Myocyte (in vitro differentiated cells): ENCODE data around the gene TMC1. TPM values are rescaled to one million over a fixed set of nuclear protein-coding genes. Genes with fewer than 3 reads are reported as not detected.
"Not testable (repeated sequence)": the region's sequence is repeated elsewhere in the genome, so short reads cannot be mapped to it uniquely, and the experiment has no call there.

Experiments used
- DNase-seq: peaks from one replicate; pipeline ENCODE4 v3.0.0-alpha.2; 2012; ENCODE audit warnings: low read depth
- total RNA-seq: library from RNA; depleted of rRNA; stranded (reverse); fragments of >200 nt; gene quantifications from 2 replicates; pipeline ENCODE4 v1.2.3, GENCODE V29; 2014

TMC1 gene
- total RNA-seq, 1 donor from 2014 or later, result 0.40 TPM

DNA sequence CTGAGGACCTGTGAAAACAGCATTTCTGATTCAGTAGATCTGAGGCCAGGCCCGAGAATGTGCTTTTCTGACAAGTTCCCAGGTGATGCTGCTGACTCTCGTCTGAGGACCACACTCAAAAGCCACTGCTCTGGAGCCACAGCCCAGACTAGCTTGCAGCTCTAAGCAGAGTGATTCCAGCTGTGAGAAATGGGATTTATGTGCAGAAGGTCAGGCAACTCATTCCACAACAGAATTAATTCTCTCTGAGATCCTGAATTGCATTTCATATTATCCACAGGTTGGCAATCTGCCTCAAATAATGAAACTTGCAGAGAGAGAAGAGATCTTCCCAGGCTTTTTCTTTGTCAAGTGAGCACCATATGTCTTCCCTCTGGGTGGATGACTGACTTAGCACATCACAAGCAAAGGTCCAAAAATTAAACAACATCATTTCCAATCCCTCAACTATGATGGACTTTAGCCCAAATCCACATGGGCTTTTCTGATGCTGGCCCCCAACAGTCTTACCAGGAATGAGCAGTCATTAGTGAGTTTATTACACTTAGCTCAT lies 291.2 kb downstream of the TMC1 start:
- DNase-seq, result no peak

DNA sequence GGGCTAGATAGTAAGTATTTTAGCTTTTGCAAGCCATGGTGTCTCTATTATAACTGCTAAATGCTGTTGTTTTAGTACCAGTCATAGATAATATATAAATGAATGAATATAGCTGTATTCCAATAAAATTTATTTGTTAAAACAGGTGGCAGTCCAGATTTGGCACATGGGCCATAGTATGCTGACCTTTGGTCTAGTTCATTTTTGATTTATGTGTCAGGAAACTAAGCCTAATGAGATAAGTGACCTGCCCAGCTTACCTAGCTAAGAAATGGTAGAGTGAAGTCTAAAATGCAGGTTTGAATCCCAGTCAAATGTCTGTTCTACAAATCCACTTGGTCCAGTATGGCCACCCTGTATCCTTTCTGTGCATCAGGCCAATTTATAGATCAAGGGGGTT lies 292.1 kb downstream of the TMC1 start:
- no peak for DNase-seq

DNA sequence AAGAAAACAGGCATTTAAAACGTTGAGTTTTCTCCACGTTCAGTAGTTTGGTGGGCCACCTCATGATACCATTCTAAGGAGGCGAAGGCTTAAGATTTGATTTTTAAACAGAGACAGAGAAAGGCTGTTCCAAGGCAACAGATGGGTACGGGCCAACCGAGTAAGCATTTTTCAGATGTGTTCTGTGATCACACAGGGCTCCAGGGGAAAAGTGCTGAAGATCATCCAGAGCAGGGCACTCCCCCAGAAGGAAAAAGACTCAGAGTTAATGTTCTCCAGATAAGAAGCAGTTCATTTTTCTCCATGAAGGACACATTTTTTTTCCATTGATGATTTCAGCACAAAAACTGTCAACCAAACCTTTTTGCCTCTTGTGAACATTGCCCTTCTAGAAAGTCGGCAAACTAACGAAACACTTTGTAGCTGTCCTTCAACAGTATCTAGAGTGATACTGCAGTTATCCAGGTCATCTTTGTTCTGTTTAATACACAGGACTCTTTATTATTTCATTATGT lies 292.7 kb downstream of the TMC1 start:
- DNase-seq, result no peak

DNA sequence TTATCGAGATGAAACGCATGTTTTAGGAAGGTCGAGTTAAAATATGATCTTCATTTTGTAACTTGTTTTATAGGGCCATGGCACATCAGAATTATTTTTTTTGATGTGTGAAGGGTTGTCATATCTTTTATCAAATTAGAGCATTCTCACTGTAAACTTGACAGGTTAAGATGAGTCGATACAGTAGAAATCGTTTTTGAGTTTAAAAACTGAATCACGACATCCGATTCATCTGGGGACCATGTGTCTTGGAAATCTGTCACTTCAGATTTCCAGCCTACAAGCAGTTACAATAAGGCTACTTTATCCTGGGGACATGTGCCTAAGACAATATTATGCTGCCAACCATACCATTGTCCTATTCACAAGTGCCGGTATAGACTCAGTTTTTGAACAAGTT lies 295.3 kb downstream of the TMC1 start:
- DNase-seq, result no peak

DNA sequence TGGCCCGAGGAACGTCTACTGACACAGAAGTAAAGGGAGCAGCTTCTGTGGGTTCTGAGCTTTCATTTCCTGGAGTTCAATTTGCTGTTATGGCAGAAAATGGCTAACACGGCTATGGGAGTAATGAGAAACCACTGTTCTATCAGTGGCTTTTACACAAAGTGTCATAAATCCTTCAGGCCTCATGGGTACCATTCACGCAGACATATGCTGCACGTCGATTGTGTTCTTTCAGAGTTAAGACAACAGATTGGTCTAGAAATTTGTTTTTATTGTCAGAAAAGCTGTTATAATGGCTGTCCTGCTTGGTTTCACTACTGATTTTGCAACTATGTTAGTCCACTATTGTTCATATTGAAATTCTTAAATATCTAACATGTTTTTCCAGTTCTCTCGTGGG lies 296.0 kb downstream of the TMC1 start:
- DNase-seq, result no peak

DNA sequence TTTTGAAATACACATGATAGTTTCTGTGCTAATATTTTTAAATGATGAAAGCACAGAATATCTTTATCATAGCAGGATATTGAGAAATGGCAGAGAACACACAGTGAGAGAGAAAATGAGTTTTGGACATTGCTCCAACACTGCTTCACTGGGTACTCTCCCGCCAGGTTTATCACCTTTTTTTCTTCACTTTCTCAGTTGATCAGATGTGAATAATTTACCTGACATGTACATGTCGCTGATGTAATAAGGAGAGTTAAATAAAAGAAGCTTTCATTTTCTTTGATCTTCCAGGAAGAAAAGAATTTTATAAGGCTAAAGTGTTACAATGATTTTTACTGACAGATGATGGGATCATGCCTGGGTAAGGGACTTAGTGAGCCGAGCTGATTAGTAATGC lies 297.0 kb downstream of the TMC1 start:
- no peak for DNase-seq

DNA sequence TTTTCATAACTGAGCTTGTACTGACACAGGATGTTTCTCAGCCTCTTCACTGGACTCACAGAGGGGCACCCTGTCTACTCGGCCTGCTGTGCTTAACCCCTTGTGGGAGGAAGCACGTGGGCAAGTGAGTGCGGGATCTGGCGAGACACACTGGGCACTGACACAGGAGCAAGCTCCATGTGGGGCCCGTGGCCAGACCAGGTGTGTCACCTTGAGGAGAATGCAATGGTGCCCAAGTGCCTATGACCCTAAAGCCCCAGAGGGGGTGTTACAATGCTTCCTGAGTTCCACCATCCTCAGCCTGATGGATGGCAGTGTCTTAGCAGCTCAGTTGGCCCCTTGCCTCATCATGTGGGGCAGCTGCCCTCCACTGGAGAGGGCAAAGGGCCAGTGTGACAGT lies 302.6 kb downstream of the TMC1 start:
- DNase-seq, result no peak

DNA sequence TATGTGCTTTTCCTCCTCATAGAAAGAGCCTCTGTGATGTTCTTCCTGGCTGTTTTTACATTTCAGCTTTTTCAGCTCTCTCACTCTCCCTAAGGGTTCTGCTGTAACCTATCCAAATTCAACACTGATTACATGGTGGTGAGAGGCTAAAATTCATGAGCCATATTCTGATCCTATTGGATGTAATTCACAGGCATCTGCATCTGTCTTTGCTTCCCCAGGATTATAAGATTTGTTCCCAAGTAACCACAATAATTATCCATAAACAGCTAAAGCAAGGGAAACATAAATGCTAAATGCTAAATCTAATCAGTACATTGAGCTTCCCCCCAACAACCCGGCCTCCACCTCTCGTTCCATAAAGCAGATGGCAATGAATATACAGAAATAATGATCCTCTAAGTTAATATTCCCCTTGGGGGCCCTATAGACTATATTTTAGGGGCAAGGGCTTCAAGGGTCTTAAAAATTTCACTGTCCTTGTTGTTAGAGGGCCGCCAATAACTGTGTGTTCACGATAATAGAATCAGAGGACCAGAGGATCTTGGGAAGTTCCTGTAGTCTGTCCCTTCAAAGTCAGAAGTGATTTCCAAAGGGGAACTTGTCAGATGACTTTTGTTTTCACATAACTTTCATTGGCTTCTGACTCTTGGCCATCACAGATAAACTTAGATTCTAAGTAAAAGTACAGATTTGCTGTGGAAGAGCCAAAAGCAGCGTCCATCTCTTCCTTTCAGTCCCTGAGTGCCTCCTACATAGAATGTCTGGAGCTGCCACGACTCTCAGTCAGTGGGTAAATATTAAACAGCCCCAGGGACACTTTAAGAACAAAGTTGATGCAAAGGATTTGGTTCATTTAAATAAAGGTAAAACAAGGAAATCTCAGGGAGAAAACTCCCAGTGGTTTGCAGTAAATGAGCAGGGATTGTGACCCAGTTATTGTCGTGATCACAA lies 305.9 kb downstream of the TMC1 start:
- DNase-seq, result no peak

DNA sequence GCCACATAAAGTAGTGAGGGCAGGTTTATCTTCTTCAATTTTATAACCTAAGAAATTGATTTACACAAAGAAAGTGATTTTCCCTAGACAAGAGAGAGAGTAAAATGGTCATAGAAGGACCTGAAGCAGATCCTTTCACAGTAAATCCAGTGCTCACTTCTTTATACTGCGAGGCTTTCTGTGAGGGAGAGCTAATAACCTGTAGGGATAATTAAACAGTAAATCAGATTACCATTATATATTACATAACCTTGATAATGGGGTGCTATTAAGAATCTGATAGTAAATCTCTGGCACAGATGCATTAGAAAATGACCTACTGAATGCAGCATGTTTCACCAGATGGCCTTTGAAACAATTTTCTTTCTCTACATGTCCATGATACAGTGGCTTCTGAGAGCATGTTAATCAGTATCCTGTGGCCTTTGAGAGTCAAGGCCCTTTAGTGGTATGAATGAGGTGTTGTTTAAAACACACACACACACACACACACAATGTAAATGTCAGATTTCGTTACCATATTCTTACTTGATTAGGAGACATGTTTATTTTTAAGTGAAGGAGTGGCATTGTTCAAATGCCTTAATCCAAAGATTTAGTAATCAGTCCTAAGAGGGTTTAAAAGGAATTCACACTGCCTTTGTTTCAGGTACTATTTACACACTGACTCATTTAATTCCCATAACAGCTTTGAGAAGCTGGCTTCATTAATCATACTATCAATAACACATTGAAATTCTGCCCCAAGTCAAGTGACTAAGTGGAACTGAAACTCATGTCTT lies 306.7 kb downstream of the TMC1 start:
- no peak for DNase-seq

DNA sequence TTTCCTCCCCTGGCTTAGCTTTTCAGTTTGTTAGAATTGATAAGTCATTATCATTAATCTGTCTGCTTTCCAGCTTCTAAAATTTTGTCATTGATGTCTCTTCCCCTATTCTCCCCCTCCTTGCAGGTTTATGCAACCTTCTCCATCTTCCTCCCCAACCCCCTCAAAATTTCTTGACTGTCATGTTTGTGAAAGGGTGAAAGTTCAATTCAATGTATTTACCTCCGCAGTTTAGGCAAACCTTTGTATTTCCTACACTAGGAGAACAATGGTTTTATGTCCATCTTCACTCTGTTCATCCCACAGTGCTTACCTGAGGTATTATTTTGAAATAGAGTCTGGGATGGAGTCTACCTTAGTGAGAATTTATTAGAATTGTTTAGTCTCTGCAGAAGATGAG lies 313.6 kb downstream of the TMC1 start:
- DNase-seq, result no peak

DNA sequence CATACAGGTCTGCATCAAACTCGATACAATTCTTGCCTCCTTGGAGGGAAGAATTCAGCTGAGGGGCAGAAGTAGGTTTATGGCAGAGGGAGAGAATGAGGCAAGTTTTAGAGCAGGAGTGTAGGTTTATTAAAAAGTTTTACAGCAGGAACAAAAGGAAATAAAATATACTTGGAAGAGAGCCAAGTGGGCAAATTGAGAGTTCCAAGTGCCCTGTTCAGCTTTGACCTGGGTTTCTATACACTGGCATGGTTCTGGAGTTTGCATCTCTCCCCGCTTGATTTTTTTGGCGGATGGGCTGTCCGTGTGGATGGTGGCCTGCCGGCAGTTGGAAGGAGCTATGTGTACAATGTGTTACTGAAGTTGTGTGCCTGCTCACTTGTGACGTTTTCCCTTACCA lies 315.4 kb downstream of the TMC1 start:
- DNase-seq, result no peak

DNA sequence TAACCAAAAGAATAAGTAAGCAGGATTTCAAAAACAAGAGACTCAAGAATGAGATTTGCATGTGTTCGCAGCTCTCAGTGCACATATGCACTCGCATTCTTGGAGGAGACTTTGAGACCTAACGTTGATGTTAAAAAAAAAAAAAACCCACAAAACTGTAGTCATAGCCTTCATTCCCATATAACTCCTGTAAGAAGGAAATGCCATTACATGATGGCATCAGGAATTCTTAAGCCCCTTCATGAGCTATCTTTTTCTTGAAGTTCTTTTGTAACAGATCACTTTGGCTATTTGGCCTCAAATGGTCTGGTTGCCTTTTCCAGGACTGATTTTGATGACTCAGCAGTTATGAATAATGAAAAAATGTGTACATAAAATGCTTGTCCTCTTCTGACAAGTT lies 317.7 kb downstream of the TMC1 start:
- DNase-seq, result no peak

DNA sequence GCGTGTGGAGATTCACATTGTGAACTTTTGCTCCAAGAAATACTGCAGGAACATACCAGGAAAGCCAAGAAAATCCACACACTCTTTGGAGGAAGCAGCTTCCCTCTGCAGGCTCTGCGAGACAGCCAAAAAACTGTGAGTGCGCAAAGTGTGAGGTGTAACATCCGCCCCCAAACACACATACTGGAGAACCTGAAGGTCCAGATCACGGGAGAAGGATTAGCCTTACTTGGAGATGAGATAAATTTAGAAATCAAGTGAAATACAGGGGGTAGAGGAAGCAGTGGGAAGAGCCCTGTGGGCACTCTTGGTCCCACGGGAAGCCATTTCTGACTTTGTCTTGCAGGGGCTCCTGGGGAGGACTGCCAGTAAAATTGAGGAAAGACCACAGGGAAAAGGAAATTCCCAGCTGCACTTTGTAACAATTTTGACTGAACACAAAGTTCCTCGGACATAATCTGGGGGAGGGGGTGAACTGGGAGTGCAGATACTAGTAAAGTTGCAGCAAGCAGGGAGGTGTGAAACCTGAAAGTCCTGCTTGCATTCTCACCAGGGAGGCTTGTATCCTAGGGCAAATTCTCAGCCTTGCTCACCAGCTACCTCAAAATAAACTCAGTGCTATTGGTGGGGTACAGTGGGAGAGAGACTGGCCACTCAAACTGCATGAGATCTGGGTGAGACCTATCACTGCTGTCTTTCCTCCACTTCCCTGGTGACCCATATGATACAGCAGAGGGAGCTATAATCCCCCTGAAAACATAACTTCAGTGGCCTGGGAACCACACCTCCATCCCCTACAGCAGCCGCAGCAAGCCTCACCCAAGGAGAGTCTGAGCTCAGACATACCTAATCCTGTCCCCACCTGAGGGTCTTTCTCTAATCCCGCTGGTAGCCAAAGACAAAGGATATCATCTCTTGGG lies 322.4 kb downstream of the TMC1 start:
- no peak for DNase-seq

DNA sequence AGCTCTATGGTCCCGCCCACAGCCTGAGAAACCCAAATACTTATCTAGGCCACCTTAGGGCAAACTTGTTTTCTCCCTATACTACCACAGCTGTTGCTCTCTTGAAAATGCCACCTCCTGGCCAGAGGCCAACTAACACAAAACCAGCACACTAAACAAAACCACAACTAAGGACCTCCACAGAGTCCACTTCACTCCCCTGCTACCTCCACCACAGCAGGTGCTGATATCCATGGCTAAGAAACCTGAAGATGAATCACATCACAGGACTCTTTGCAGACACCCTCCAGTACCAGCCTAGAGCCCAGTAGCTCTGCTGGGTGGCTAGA lies 323.0 kb downstream of the TMC1 start:
- no peak for DNase-seq

DNA sequence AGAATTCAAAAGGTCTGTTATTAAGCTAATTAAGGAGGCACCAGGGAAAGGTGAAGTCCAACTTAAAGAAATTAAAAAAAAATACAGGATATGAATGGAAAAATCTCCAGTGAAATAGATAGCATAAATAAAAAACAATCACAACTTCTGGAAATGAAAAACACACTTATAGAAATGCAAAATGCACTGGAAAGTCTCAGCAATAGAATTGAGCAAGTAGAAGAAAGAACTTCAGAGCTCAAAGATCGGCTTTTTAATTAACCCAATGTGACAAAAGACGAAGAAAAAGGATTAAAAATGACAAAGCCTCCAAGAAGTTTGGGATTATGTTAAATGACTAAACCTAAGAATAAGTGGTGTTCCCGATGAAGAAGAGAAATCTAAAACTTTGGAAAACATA lies 323.6 kb downstream of the TMC1 start:
- not testable (repeated sequence) for DNase-seq

DNA sequence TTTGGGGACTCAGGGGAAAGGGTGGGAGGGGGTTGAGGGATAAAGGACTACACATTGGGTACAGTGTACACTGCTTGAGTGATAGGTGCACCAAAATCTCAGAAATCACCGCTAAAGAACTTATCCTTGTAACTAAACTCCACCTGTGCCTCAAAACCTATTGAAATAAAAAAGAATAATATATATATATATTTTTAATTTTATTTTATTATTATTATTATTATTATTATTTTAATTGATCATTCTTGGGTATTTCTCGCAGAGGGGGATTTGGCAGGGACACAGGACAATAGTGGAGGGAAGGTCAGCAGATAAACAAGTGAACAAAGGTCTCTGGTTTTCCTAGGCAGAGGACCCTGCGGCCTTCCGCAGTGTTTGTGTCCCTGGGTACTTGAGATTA lies 328.8 kb downstream of the TMC1 start:
- DNase-seq, result not testable (repeated sequence)

DNA sequence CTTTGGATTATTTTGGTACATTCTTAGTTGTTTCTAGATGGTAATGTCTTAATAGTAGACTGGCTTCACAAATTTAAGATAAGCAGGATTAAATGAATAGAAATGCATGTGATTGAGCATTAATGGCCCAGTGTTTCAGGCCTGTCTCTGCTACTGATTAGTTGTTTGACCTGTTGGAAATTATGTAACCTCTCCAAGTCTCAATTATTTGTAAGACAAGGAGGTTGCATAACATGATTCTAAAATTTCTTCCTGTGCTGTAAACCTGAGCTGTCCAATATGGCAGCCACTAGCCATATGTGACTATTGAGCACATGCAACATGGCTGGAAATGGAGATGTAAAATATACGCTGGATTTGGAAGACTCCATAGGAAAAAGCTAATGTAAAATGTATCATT lies 333.9 kb downstream of the TMC1 start:
- no peak for DNase-seq

DNA sequence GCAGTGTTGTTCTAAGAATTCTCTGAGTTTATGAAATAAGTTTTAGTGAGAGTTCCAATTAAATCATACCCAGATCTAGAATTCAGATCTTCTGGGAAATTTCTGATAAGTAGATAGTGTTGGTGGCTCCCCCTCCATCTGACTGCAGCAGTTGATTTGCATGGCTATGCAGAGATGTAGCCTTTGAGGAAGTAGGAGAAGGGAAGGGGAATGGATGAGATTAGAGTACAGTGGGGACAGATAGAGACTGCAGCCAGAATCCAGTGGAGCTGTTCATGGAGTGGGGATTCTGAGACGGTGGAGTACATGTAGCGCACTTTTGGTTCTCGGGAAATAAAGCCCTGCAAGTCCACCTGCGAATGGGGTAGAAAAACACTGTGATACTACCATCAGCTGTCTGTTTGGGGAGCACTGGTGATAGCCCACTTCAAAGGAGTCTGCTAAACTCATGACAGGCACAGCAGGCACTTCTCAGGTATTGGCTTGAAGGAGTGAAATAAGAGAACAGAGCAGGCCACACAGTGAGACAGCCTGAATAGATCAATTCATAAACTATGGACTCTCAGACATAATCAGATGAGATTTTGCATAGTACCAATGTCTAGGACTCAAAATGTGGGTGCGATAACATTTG lies 334.6 kb downstream of the TMC1 start:
- no peak for DNase-seq

DNA sequence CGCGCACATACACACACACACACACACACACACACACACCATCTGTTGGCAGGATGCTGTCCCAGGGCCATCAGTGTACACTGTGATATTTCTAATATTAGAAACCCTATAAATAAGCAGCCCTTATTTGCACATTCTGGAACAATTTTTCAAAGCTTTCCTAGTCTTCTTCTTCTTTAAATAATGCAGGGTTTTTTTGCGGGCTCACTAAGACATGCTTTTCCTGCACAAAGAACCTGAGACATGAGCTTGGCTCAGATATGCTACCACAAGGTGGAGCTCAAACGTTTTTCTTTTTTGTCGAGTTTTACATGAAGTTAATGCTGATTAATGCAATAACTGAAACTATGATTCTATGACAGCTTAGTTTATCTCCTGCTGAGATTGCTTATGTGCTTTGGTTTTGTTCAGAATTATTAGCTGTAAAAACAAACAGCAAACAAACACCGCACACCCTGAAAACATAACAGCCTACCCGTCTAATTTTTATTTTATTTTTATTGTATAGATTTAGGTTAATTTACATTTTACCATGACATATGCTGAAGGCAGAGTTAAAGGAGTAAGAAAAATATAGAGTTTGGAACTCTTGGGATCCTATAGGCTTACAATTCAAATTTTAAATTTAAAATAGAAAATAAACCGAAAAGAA lies 335.7 kb downstream of the TMC1 start:
- peak; percentile 72 for DNase-seq

DNA sequence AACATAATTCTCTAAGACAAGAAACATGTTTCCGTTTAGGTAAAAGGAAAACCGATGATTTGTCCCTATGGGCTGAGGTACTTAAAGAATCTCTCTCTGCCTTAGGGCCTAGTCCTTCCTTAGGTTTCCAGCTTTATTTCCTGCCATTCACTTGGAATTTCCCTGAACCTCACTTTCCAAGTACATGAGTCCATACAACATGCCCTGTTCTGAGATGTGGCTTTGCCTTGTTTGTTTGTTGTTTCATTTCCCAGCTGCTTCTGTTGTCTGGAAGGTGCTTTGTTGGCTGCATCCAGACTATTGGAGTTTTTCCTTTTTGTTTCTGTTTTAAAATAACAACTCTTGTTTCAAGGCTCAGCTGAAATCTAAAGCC lies 336.2 kb downstream of the TMC1 start:
- no peak for DNase-seq
